Sciatic nerve (tissue), 2 donors: ENCODE measurements around the gene RSKR. TPM values are rescaled to one million over a fixed set of nuclear protein-coding genes. Genes with fewer than 3 reads are reported as not detected.
"Not testable (repeated sequence)": the region's sequence is repeated elsewhere in the genome, so short reads cannot be mapped to it uniquely, and the experiment has no call there.

Source experiments
- ATAC-seq: fragments of 200-7000 bp; cut with Tn5 transposase; one replicate; pipeline ENCODE4 v1.9.1; 2020; ENCODE audit warnings: mild to moderate bottlenecking, moderate library complexity
- DNase-seq: peaks from one replicate; pipeline ENCODE4 v3.0.0-alpha.2; 2020; ENCODE audit warnings: low spot score
- intact Hi-C: fragments of 100-400 bp; cut with DNase I; formaldehyde crosslinking; loops from one replicate; pipeline ENCODE4 v1.14.2; 2022
- total RNA-seq: library from RNA; stranded (reverse); fragmentation: NEBNext Ultra II Directional; extraction: Animal tissue kit (Norgen Biotek cat#: 25700); gene quantifications from one replicate; pipeline ENCODE4 v1.2.1, GENCODE V29; 2021
- donor health status: DM: no; HTN: no; CAD: no.
- donor health status: DM: no; HTN: no; CAD: no.

The RSKR gene
- total RNA-seq, 1 donor from 2014 or later, result 14.4 TPM

DNA sequence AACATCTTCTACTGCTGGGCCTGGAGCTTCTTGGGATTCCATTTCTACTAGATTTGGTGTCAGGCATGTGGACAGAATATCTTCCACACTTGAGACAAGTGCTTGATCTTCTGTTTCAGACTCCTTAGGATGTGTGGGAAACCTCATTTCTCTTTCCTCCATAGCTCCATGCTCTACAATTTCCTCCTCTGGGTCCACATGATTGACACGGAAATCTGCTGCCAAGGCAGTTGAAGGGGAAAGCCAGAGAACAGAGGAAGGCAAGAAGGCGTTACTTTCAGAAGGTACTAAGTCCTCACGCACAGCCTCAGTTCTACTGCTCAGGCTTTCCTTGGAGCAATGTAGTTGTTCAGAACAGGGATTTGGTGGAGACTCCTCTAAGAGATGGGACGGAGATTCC, 21.7 kb downstream of the RSKR start:
- DNase-seq, result no peak
- ATAC-seq, result no peak
- intact Hi-C loops, result no loop called here

GRCh38 chr17:28585851-28586250, 28.1 kb downstream of the RSKR start:
- no peak for ATAC-seq
- intact Hi-C loops, result no loop called here
- no peak for DNase-seq

- no peak for ATAC-seq
- intact Hi-C loops, result no loop called here
- no peak for DNase-seq
Observed at GRCh38 chr17:28584434-28584833, 29.6 kb downstream of the RSKR start.

DNA sequence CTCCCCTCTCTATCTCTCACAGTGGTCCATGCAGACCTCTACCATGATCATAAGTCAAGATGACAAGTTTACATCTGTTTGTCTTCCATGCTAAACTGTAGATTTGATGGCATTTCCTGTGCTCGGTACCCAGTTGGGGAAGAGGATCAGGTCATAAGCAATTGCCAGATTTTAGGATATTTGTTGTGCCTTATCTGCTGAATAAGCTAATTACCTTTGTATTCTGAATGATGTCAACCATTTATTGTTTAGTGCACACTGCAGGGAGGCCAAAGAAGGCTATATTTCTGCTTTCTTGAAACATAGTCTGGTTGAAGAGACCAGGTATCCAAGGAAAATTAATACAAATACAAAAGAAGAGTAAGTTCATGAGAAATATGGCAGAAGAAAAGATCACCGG, 31.5 kb downstream of the RSKR start:
- DNase-seq, result no peak
- intact Hi-C loops, result no loop called here
- ATAC-seq, result no peak

DNA sequence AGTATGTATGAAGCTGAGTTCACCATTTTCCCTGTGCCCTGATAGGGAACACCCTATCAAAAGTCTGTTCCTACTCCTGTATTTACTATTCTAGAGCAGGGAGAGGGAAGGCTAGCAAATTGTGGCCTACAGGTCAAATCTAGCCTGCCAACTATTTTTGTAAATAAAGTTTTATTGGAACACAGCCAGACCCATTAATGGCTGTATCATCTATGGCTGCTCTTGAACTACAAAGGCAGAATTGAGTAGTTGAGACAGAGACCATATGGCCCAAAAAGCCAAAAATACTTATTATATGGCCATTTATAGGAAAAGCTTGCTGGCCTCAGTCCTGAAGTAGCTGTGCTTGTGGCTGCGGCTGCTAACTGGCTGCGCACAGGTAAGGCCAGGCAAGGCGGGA, 33.0 kb downstream of the RSKR start:
- DNase-seq (no peak), ATAC-seq (no peak)
- intact Hi-C loops, result no loop called here

GRCh38 chr17:28579526-28579925, 34.5 kb downstream of the RSKR start:
- DNase-seq (no peak), ATAC-seq (no peak)
- intact Hi-C loops, result no loop called here

DNA sequence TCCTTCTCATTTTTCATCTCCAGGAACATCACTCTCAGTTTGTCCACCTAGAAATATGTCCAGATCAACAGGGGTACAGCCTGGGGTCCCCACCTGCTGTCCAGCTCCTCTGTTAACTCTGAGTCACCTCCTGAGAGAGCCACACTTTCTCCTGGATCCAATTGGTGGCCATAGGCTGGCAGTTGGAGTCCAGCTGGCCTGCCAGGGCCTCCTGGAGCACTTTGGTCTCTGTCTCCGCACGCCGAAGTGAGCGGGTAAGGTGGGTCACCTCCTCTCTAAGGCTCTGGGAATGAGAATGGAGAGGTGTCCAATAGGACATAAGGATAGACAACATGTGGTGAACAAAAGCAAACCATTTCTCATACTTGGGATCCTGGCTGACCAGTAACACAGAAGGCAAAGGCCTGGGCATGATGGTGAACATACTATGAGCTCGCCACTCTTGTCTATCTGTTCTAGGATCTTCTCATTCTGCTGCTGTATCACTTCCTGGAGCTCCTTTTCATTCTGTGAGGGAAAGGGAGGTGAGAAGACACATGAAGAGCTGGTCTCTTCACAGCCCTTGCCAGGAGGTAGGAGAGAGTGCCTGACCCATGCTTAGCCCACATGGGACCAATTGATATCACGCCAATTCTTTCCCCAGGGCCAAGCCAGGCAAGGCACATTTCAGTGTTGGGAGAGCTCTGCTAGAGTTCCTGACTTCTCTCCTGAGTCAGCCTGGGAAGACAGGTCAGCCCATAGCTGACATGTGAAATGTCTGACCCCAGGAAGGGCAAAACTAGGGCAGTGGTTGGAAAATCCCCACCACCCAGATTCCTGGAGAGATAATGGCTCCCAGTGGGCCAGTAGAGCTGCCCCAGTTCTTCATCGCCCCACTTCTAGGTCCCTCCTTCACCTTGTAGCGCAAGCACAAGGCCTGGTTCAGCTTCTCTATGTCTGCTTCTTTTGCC, 35.5 kb downstream of the RSKR start:
- intact Hi-C loops, result no loop called here
- no peak for ATAC-seq
- DNase-seq, result no peak

DNA sequence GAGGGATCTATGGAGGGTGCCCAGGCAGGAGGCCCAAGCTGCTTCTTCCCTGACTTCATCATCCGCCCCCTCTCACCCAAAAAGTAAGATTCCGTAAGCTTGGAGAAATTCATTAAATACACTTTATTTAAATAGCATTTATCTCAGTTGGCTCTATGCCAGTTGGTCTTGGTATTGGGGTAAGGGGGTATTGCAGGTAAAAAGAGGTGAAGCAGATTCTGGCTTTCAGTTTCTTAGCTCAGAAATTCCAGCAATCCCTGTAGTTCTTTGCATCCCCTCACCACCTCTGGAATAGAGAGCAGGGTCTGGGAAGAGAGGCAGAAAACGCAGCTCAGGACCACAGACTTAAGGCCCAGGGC, 36.5 kb downstream of the RSKR start:
- DNase-seq, result no peak
- no peak for ATAC-seq
- intact Hi-C loops, result no loop called here

- intact Hi-C loops, result no loop called here
- ATAC-seq, result peak; percentile 98
- peak; percentile 98 for DNase-seq
Observed at GRCh38 chr17:28576758-28577465, 37.1 kb downstream of the RSKR start, which contains the start of gene ALDOC. Gene ALDOC (minus strand): TSS chr17:28576895. CDS start chr17:28575532, 1,363 bp downstream.

GRCh38 chr17:28576016-28576415, 38.0 kb downstream of the RSKR start:
- ATAC-seq, DNase-seq, intact Hi-C loops: not testable (repeated sequence)

DNA sequence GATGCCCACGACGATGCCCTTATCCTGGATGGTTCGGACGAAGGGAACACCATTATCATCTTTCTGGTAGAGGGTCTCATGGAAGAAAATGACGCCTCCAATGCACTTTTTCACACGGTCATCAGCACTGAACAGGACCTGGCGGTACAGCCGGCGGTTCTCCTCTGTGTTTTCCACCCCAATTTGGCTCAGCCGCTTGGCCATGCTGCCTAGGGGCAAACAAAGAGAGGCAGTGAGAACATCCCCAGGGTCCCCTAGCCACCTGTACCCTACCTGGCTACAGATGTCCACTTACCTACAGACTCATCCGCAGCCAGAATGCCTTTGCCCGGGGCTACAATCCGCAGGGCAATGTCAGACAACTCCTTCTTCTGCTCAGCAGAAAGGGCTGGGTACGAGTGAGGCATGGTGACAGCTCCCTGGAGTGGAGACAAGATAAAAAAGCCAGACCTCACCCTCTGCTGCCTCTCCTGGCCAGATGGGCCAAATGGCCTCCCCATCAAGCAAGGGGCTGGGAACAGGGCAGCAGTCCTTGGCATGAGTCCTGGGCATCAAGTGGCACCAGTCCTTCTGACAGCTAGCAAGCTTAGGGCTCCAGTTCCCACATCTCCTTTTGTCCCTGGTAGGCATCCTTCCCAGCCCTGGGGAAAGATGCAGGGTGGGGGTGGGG, 38.7 kb downstream of the RSKR start:
- DNase-seq (no peak), ATAC-seq (no peak)
- intact Hi-C loops, result no loop called here

DNA sequence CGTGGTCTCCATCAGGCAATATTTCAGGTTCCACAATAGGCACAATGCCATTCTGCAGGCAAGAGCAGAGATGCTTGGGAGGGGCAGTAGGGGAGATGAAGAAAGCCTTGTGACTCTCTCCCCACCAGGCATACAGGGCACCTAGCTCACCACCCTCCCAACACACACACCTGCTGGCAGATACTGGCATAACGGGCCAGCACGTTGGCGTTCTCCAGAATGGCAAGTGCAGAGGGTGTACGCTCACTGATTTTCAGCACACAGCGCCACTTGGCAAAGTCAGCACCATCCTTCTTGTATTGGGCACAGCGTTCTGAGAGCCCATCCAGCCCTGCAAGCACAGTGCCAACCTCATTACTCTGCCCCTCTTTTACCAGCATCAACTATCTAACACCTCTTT, 39.5 kb downstream of the RSKR start:
- intact Hi-C loops, result no loop called here
- DNase-seq, result no peak
- ATAC-seq, result no peak

DNA sequence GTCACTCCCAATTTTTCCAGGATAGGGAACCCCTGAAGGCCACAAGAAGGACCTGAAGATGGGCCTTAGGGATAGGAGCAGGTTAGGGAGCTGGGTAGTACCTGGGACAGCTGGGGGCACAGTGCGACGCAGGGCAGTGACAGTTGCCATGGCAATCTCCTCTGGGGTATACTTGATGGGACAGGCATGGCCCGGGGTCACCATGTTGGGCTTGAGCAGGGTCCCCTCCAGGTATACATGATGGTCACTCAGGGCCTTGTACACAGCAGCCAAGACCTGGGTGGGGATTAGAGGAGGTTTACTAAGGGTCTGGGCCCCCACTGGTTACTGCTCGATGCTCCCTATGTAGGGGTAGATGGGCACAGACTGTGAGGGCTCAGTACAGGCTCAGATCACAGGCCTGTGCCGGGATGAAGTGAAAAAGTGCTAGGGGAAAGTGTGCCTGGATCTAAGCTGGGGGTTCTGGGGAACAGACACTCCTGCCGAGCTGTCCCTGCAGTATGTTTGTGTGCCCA, 40.0 kb downstream of the RSKR start:
- no peak for ATAC-seq
- DNase-seq, result no peak
- intact Hi-C loops, result no loop called here

DNA sequence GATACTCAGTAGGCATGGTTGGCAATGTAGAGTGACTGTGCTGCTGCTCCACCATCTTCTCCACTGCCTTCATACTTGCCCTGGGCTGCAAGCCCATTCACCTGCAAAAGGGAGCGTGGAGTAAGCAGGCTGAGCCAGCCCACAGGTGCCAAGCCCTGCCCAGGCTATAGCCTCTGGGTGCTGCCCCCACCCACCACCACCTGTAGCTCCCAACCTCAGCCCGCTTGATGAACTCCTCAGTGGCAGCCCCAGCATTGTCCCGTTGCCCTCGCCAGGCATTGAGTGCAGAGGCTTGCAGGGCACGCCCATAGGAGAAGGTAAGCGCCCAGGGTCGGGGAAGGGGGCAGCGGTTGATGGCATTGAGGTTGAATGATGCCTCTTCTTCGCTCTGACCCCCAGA, 40.5 kb downstream of the RSKR start:
- DNase-seq (no peak), ATAC-seq (no peak)

GRCh38 chr17:28573040-28573380, 41.0 kb downstream of the RSKR start:
- no peak for ATAC-seq
- intact Hi-C loops, result no loop called here
- DNase-seq, result no peak

More for the DNA sequence above, 40.5 kb downstream of the RSKR start:
- intact Hi-C loops, result no loop called here

DNA sequence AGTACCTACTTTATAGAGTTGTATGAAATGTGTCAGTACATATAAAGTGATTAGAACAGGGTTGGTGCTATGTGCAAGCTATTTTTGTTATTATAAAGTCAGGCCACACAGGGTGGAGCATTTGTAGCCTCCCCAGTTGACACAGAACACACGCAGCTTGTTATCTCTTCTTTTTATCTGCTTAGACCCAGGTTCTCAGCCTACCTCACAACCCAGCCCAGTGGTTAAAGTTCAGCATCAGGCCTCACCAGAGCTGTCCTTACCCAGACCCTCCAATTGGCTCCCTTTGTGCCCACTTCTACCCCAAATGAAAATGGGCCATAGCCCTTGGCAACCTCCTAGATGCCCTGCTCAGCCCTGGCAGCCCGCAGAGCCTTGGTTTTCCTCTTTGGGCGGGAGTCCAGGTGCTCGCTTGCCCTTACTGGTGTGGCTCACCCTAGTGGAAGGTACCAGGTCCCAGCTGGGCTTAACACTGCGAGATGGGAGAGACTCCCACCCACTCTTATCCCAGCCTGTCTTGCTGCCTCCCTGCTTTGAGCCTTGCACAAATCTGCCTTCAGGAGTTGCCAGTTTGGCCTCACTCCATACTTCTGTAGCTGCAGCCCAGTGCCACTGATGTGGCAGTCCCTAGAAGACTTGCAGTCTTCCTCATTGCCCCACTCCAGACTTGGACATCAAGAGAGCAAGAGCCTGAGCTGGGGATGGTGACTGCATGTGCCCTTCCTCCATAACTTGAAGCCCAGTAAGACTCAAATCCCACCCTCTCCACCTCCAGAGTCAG, 41.5 kb downstream of the RSKR start:
- DNase-seq, result no peak

GRCh38 chr17:28571361-28572122, 42.4 kb downstream of the RSKR start, which contains the start of gene PIGS:
Gene PIGS (minus strand): TSS chr17:28571524. CDS start chr17:28571496, 28 bp downstream.
- intact Hi-C loops, result no loop called here
- ATAC-seq (peak; percentile 99), DNase-seq (peak; percentile 96)

More for the DNA sequence above, 41.5 kb downstream of the RSKR start:
- ATAC-seq, result no peak
- intact Hi-C loops, result no loop called here
